NCI-H2196 treated with DMSO at 0.1 percent for 48 hours (cell line): ENCODE data around the gene CDK11A.
A peak's percentile ranks its signal among the peaks of the same experiment; 100 is the strongest.
"Not testable (repeated sequence)": the region's sequence is repeated elsewhere in the genome, so short reads cannot be mapped to it uniquely, and the experiment has no call there.

ENCODE experiments used
- DNase-seq: peaks from one replicate; lab custom pipeline; 2025; ENCODE audit not compliant: unreplicated experiment; lab: John Stamatoyannopoulos, UW

CDK11A gene

DNA sequence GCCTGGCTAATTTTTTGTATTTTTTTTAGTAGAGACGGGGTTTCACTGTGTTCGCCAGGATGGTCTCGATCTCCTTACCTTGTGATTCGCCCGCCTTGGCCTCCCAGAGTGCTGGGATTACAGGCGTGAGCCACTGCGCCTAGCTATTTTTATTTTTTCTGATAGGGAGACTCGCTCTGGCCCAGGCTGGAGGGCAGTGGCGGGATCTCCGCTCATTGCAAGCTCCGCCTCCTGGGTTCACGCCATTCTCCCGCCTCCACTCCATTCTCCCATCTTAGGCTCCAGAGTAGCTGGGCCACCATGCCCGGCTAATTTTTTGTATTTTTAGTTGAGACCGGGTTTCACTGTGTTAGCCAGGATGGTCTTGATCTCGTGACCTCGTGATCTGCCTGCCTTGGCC is 1.9 kb upstream of the CDK11A start:
- DNase-seq = not testable (repeated sequence)

DNA sequence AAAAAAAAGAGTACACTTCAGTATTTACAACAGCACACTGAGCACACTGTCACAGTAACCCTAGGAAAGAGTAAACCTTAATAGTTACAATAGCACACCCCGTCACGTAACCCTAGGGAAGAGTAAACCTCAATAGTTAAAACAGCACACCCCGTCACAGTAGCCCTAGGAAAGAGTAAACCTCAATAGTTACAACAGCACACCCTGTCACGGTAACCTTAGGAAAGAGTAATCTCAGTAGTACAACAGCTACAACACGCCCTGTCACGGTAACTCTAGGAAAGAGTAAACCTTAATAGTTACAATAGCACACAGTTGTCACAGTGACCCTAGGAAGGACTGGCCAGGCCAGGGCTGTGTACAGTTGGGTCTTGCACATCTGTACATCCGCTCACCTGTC is 3.0 kb downstream of the CDK11A start:
- DNase-seq = no peak

DNA sequence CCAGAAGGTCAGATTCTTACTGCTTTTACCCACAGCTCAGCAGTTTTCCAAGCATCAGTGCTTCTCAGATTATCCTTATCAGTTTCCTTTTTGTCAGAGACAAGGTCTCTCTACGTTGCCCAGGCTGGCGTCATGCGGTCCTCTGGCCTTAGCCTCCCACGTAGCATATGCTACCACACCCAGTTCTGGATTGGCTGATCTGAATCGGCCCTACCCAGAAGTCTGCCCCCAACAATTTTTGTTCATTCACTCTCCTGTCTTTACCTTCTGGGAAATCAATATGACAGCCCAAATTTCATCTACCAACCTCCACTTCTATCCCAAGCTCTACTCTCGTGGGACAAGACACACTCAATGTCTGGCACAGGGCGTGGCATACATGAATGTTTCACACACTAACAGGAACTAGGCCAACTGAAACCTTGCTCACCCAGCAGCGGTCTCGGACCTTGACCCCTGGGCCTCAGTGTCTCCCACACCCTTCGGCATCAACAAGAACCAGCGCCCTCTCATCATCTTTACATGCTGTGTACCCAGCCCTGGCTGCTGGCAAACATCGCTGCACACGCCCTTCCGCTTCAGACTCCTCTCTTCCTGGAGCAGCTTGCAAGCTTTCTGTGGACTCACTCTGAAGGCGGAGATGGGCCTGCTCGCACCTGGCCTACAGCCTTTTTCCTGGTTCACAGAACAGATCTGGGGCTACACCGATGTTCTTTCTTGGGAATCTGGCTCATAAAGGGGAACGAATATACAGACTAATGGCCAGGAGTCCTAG is 8.9 kb downstream of the CDK11A start:
- DNase-seq = not testable (repeated sequence)

DNA sequence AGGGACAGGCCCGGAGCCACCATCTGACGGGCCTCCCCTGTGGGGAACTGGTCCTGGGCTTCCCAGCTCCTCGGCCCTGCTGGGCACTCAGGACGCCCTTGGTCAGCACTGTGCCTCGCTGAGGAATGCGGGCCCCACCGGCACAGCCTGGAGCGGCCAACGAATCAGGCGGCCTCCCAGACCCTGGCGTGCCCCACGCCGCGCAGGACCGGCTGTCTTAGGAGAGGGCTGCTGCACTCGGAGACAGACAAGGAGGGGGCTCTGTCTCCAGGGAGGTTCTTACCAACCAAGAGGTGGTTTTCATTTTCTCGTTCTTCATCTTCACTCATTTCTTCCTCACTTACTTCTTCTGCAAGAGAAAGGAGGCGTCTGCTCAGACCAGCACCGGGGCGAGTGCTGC is 16.3 kb downstream of the CDK11A start:
- not testable (repeated sequence) for DNase-seq

DNA sequence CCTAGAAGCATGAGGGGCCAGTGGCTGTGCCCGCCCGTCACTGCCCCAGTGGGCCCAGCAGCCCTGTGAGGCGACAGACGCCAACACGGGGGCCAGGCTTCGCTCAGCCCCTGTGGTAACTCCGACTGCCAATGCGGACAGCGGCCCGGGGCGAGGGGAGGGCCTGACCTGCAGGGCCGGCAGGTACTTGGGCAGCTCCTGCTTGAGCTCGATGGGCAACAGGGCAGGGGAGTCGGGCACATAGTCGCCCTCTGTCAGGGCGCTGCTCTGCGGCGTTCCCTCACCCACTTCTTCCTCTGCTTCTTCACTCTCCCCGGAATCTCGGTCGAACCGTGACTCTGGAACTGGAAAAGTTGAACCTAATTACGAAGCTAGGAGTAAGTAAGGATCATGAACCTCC is 16.9 kb downstream of the CDK11A start:
- not testable (repeated sequence) for DNase-seq

DNA sequence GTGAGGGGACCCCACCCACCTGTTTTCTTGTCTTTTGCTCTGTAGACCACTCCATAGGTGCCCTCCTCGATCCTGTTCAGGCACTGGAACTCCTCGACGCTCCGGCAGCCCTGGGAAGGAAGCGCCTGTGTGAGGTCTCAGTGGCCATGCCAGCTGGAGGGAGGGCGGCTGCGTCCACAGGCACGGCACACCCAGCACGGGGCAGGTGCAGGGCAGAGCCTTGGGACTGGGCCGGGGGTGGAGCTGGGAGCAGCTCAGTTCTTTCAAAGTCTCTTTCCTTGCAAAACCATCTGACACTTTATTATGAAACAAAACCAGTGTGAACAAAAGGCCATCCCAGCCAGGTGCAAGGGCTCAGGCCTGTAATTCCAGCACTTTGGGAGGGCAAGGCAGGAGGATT is 18.5 kb downstream of the CDK11A start:
- DNase-seq = not testable (repeated sequence)

DNA sequence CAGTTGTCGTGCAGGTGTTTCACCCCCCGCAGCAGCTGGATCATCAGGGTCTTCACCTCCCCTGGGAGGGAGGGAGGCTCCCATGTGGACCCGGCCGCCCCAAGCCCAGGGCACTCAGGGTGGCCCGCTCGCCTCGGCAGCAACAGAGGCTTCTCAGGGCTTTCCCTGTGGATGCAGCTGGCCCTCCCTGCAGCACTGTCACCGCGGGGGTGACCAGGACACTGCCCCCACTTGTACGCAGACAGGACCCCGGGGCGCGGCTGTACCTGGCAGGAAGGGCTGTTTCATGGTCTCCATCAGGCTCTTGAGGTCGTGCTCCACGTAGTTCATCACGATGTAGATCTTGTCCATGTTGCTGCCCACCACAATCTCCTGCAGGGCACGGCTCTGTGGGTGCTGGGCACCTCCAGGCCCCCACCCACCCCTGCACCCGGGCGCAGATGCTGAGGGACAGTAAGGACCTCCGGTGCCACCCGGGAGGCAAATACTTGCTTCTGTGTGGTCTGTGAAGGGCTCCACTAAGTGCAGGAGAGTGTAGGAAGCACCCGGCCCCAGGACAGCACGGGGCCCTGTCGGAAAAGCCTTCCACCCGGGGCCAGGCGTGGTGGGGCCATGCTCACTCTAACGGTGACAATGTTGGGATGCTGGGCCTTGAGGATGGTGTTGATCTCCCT is 19.7 kb downstream of the CDK11A start:
- DNase-seq = not testable (repeated sequence)

DNA sequence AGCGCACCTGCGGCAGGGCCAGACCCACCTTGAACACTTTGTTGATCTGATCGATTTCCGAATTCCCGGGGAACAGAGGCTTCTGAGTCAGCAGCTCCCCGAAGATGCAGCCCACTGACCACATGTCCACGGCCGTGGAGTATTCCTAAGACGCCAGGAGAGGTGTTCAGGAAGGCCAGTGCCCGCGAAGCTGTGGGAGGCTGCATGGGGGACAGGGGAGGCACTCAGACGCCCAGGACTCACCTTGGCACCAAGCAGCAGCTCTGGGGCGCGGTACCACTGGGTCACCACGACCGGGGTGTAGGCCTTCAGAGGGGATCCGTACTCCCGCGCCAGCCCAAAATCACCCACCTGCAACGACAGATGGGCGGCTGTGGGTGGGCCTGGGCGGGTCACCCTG is 20.4 kb downstream of the CDK11A start:
- no peak for DNase-seq

DNA sequence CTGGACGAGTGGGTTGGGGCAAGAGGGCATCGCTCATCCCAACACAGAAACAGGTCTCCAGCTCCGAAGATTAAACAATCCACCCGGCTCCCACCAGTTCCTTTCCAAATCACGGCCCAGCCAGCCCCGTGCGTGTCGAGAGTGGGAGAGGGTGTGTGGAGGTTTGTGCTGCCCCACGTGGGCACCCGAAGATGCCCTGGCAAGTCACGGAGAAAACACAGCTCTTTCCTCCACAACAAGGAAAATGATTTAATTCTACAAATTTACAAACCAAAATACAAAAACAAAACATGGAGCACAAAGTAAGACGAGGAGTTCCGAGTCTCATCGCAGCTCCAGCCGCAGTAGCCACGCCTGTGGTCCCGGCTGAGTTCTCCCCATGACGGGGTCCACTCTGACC is 21.7 kb downstream of the CDK11A start:
- not testable (repeated sequence) for DNase-seq

DNA sequence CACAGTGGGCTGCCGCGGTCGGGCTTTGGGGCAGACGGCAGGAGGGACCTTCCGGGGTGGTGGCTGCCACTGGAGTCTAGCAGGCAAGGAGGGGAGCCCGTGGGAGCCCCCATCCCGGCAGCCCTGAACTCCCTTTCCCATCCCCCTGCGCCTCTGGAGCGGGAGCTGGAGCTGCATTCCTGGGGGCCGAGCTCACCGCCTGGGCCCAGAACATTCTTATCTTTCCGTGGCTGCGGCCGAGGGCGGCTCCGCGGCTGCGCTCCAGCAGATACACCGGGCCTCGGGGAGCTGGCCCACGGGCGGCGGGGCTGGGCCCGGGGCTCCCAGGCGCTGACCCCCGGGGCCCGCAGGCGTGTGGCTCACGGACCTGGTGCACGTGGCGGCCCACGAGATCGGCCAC is 23.6 kb downstream of the CDK11A start:
- DNase-seq = not testable (repeated sequence)

DNA sequence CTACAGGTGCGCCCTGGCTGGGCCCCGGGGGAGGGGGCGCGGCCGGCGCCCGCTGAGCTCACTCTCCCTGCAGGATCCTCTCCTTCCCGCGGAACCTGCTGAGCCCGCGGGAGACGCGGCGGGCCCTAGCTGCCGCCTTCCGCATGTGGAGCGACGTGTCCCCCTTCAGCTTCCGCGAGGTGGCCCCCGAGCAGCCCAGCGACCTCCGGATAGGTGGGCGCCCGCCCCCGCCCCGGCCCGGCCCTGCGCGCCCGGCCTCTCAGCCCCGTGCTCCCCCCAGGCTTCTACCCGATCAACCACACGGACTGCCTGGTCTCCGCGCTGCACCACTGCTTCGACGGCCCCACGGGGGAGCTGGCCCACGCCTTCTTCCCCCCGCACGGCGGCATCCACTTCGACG is 24.1 kb downstream of the CDK11A start:
- not testable (repeated sequence) for DNase-seq

DNA sequence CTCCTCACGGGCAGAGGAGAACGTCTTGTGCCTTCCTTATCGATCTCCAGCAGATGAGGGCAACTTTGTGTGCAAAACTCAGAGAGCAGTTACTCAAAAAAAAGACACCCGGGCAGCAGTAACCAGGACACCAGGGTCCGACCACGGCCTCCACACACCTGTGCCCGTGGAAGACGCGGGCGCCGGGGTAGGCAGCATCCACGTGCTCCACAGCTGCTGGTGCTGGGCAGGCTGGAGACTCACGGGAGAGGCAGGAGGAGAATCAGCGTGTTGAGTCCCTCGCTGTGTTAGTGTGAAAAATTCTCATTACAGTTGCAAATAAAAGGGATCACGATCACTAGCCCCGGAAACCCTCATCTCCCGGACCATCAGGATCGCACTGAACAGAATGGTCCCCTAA is 25.1 kb downstream of the CDK11A start:
- DNase-seq = not testable (repeated sequence)

DNA sequence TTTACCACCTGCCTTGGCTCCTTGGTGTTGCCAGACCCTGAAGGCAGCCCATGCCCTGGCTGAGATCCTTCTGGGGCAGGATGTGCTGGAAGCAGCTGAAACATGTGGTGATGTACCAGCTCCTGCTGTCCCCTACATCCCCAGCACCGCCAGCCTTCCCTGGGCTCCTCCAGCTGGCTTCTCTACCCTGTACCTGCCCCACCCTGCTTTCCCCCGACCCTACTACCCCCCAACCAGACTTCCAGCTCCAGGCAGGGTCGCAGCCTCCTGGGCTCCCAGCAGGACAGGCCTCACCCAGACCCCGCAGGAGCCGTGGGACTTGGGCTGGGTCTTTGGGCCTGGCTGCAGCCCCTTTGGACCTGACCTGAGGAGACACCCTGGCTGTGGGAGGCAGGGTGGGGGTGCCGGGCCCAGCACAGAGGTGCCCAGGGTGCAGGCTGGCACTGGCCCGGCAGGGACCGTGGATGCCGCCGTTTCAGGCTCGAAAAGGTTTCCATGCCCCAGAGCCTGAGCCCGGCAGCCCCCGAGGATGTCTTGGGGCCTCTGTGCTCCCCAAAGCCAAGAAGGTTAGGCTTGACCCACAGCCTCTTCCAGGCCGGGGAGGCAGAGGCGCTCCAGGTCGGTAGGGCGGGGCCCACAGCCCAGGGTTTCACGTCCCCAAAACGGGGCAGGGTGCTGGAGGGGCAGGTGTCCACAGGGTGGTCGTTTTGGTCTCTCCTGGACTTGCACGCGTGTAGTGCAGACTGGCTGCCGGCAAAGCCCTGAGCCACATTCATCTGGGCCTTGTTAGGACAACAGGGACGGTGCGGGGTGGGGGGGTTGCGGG is 26.6 kb downstream of the CDK11A start:
- not testable (repeated sequence) for DNase-seq

DNA sequence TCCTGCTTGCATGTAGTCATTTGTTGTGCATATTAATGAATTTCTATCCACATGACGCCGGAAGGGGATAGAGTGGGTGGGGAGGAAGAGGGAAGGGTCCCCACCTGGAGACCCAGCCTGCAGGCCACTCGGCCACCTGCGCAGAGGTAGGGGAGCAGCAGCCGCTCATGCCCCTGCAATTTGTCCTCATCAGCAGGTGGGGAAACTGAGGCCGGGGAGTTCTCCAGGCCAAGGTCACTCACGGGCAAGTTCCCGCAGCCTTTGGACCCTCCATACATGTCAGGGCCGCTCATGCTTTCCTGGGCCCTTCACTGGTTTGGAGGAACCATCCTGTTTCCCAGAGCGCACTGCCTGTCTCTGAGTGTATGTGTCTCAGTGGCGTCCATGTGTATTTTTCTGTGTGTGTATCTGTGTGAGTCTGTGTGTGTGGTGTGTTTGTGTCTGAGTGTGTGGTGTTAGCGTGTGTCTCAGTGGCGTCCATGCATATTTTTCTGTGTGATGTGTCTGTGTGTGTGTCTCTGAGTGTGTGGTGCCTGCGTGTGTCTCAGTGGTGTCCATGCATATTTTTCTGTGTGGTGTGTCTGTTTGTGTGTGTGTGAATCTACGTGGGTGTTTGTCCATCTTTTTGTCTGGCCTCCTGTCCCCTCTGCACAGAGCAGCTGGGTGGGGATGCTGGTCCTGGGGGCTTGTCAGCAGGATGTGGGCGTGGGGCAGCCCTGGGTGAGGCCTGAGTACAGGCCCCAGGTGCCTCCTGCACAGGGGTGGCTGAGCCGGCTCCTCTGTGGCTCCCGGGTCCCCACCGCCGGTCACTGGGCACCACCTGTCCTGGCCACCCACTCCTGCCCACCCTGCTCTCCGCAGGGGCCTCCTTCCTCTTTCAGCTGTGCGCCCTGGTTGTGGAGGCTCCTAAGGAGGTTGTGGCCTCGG is 27.5 kb downstream of the CDK11A start:
- DNase-seq = not testable (repeated sequence)

DNA sequence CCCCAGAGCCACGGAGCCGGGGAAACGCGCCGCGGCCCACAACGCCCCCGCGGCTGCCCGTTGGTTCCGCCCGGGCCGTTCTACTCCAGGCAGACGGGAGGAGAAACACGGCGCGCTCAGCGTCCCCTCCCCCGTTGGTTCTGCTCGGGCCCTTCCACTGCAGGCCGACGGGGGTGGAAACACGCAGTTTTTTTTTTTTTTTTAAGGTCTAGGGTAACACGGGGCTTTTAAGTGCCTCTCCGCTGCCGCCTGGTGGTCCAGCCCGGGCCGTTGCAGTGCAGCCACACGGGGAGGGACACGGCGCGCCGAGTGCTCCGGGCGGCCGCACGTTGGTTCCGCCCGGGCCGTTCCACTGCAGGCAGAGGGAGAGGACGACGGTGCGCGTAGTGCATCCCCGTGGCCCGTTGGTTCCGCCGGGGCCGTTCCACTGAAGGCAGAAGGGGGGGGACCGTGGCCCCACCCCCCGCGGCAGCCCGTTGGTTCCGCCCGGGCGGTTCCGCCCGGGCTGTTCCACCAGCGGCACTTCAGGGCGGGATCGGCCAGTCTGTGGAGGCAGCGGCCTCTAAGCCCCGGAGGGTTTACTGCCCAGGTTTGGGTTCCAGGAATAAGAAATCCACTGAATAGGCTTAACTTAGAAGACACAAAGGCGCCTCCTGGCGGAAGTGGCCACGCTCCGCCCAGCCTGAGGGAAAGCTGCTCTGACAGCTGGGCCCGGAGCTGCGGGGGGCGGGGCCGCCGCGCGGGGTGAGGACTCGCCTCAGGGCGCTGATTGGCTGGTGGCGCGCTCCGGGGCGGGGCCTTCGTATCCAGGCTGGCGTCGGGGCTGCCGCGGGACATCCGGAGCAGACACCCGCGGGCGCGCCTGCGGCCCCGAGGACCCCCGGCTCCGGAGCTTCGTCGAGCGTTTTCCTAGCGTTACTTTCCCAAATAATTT is 31.2 kb downstream of the CDK11A start, which contains the start of gene SLC35E2B:
SLC35E2B (minus strand) TSS at position 82 of the 934 bp plus-strand sequence. CDS start 16,096 bp downstream, outside the sequence.
- peak; percentile 55 for DNase-seq

DNA sequence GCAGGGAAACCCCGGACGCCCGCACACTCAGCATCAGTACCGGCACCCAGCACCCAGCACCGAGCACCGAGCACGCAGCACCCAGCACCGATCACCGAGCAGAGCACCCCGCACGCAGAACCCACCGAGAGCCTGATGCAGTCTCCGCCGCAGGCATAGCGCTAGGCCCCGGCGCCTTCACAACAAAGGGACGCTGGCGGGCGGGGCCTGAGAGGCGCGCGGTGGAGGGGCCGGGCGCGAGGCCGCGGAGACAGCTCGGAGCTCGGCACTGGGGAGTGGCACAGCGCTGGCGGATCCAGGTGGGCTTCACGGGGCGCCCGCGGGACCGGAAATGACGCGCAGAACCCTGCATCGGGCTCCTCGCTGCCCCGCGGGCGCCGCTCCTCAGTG is 31.8 kb downstream of the CDK11A start:
- peak; percentile 33 for DNase-seq

DNA sequence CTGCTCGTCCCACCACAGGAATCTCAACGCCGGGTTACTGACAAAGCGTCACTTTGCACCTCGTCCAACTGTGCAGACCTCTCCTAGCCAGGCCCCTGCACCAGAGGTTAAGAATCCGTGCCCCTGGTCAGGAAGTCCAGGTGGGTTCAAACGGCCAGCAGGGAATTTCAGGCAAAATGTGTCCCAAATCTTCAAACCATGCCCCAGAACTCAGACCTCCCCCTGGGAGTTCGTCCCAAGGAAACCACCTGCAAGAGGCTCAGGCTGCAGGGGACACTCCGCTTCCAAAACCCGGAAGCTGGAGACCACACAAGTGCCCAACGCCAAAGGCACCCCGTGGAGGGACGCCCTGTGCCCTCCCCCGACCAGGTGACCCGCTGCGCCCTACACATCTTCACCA is 32.7 kb downstream of the CDK11A start:
- not testable (repeated sequence) for DNase-seq

DNA sequence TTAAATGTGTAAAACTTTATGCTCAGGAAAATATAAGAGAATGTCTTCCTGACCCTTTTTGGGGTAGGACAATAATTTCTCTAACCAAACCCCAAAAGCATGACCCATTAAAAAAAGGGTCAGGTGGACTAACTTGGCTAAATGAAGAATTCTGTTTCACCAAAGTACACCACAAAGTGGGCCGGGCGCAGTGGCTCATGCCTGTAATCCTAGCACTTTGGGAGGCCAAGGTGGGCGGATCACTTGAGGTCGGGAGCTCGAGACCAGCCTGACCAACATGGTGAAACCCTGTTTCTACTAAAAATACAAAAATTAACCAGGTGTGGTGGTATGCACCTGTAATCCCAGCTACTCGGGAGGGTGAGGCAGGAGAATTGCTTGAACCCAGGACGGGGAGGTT is 34.6 kb downstream of the CDK11A start:
- DNase-seq = not testable (repeated sequence)

DNA sequence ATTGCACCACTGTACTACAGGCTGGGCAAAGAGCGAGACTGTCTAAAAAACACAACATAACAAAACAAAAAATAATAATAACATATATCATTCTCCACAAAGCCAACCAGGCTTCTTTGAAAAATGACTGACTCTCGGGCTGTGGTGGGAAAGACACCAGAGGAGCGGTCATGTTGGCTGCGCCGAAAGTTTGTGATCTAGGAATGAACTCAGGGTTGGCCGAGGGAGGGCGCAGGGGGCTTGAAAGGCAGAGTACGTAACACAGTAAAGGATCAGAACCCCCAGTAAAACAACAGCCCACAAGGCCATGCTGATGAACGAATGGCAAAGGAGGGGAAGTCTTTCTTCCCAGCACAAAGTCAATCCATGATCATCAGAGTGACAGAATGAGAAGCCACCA is 36.3 kb downstream of the CDK11A start:
- DNase-seq = no peak
